A549 treated with AZD9567 at 1 μM for 4 hours (cell line): Measurements from ENCODE around the gene KLHL13. TPM values are rescaled to one million over a fixed set of nuclear protein-coding genes. Genes with fewer than 3 reads are reported as not detected.

Source experiments
- total RNA-seq: library from RNA; stranded (reverse); fragments of 200-300 nt; extraction: Qiagen RNA extraction; gene quantifications from 5 replicates; pipeline ENCODE4 v1.2.3, GENCODE V29; 2022; ENCODE audit not compliant: insufficient read depth

Gene KLHL13
- total RNA-seq: 0.16 to 0.24 TPM (median 0.22 TPM) in 4 of 5 replicates, not detected in the other

DNA sequence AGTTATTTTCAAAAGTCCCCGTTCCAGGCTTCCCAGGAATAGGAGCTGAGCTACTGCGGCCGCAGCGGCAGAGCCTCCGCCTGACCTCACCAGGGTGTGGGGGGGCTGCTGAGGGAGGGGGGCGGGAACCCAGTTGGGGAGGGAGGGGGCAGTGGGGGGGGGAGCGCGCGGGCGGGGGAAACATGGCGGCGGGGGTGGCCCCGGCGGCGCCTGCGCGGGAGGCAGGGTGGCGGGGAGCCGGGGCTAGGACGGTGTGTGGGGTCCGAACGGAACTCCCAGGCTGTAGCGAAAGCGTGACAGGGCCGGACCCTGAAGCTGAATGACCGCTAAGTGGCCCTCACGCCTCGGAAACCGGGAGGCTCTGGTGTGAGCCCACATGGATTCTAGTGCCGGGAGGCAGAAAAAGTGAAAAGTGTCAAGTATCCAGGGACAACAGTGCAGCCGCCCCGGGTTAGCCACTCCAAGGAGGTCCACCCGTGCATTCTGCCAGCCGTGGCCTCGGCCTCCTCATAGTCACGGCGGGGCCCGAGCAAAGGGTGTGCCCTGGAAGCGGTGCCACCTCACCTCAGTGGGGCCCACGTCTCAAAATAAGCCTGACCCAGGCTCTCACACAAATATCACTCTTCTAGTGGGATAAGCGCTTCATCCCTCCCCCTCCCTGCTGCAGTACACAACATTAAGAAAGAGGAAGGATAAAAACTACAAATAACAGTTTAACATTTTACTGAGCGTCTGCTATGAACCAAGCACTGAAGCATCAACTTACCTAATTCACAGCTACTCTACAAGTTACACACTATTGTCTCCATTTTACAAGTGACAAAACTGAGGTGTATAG, at the start of gene KLHL13:
Gene KLHL13 (minus strand): TSS at position 98 of the 838 bp plus-strand sequence. CDS start 88,337 bp downstream, outside the sequence.

Other genes with a start within 250 kb of the KLHL13 start
- 10.7 to 18.9 TPM (median 14.1 TPM) in 5 replicates for gene WDR44, start 229.3 kb upstream of the KLHL13 start, total RNA-seq